ENCODE measurements around the gene PTPRF.

- TF ChIP-seq POLR2A (IDR thresholded peaks at IDR 0.05; ENCODE audit: extremely low read depth, insufficient read length), result no peak
- TF ChIP-seq, protein P1, sequence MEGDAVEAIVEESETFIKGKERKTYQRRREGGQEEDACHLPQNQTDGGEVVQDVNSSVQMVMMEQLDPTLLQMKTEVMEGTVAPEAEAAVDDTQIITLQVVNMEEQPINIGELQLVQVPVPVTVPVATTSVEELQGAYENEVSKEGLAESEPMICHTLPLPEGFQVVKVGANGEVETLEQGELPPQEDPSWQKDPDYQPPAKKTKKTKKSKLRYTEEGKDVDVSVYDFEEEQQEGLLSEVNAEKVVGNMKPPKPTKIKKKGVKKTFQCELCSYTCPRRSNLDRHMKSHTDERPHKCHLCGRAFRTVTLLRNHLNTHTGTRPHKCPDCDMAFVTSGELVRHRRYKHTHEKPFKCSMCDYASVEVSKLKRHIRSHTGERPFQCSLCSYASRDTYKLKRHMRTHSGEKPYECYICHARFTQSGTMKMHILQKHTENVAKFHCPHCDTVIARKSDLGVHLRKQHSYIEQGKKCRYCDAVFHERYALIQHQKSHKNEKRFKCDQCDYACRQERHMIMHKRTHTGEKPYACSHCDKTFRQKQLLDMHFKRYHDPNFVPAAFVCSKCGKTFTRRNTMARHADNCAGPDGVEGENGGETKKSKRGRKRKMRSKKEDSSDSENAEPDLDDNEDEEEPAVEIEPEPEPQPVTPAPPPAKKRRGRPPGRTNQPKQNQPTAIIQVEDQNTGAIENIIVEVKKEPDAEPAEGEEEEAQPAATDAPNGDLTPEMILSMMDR (IDR thresholded peaks at IDR 0.05; ENCODE audit: low read depth, low read length), result no peak
Measured at GRCh38 chr1:43591181-43591580, 60.5 kb downstream of the PTPRF start.
